ENCODE results near the gene MGAT4C. TPM values are rescaled to one million over a fixed set of nuclear protein-coding genes. Genes with fewer than 3 reads are reported as not detected.

The MGAT4C gene
- total and polyA plus RNA-seq, 2 of the 8 experiments (the other 6 are each of a cell fraction or from before 2014, with no cell fraction given), result 1.6 to 2.5 TPM

DNA sequence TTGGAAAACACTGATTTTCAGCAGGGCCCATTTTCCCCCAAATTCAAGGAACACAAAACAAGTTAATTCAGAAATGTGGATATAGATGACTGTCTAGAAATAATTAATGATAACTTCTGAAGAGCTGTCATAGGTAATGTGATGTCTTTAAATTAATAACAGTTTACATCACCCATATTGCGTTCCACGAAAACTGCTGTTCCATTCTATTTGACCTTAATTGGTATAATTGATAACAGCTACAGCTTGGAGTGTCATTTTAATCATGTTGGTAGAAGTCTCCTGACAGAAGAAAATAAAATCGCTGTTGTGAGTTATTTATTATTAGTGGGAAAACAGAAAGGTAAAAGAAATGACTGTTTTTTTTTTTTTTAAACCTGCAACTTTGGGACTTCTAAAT, 36.3 kb upstream of the MGAT4C start:
- Histone ChIP-seq H3K23ac (ENCODE audit: insufficient read length) (no peak overlapping the region), H3K23me2 (ENCODE audit: low read depth, low read length) (no peaks in the 10 kb centered on the region), H4K5ac (ENCODE audit: insufficient read length, low read depth, low read length) (no peak overlapping the region), H2BK120ac (replicated peaks; ENCODE audit: low read depth, low read length) (no peak overlapping the region), H2BK5ac (ENCODE audit: low read depth, low read length) (no peak overlapping the region), H3K18ac (ENCODE audit: extremely low read depth, low read length) (no peak overlapping the region), H4K8ac (ENCODE audit: extremely low read depth, insufficient read depth, low read length) (no peak overlapping the region), H3K56ac (replicated peaks; ENCODE audit: insufficient read length, low read depth, low read length) (no peak overlapping the region), H3K9me3 (ENCODE audit: insufficient read depth in 2 of 2, low read depth in 1 of 2, low read length in 1 of 2) (peaks cover 0 to 8% of the 10 kb centered on the region in 2 experiments; a peak in 1 of 4 replicates), H2BK12ac (ENCODE audit: low read depth, low read length) (no peak overlapping the region), H3K79me1 (ENCODE audit: low read depth, low read length) (no peaks in the 10 kb centered on the region), H3K14ac (ENCODE audit: insufficient read length) (no peak overlapping the region), H3K4ac (replicated peaks; ENCODE audit: insufficient read length, low read depth, low read length) (no peak overlapping the region), H3K4me1 (replicated peaks in 1 of 4; ENCODE audit: control insufficient read depth in 3 of 4, insufficient read depth in 4 of 4, low read length in 3 of 4) (no peaks in the 10 kb centered on the region), H3K4me3 (ENCODE audit: extremely low read depth in 1 of 4, insufficient read depth in 2 of 4, low read depth in 3 of 4, low read length in 4 of 4) (no peak overlapping the region), H4K20me1 (replicated peaks in 1 of 2; ENCODE audit: control insufficient read depth in 1 of 2, insufficient read depth in 2 of 2, low read length in 2 of 2) (no peaks in the 10 kb centered on the region), H2AK5ac (ENCODE audit: low read depth, low read length) (no peak overlapping the region), H3K27ac (ENCODE audit: low read depth, low read length) (no peak overlapping the region), H2BK20ac (ENCODE audit: low read length) (no peak overlapping the region), H3K36me3 (ENCODE audit: control insufficient read depth in 2 of 4, insufficient read depth in 4 of 4, low read length in 3 of 4) (no peaks in the 10 kb centered on the region), H3K27me3 (replicated peaks in 1 of 4; ENCODE audit: control insufficient read depth in 3 of 4, extremely low read depth in 1 of 4, insufficient read depth in 3 of 4, low read length in 3 of 4) (no peaks in the 10 kb centered on the region), H3K9ac (replicated peaks in 1 of 4; ENCODE audit: extremely low read depth in 1 of 4, low read depth in 3 of 4, low read length in 3 of 4) (no peak overlapping the region), H2BK15ac (ENCODE audit: low read length) (no peak overlapping the region), H3K79me2 (ENCODE audit: control insufficient read depth in 1 of 2, insufficient read depth in 2 of 2, low read length in 2 of 2) (no peaks in the 10 kb centered on the region), H2AFZ (ENCODE audit: low read length) (no peak overlapping the region), H4K91ac (replicated peaks; ENCODE audit: insufficient read length, low read length) (no peak overlapping the region), H3K4me2 (ENCODE audit: insufficient read depth in 1 of 2, low read depth in 2 of 2, low read length in 2 of 2) (no peak overlapping the region)
- WGBS, 2 experiments (ENCODE audit: extremely low coverage in 1 of 2, insufficient coverage in 1 of 2, insufficient read length in 1 of 2, insufficient replicate concordance in 2 of 2, low coverage in 1 of 2, low lambda C conversion rate in 2 of 2, missing lambda C conversion rate in 1 of 2), result 58% methylated on average over 3 of the region's 3 CpGs; no CpG with 5 or more reads in 1 of the 2 experiments
- ChIA-PET CTCF (ENCODE audit: partially characterized antibody) (interaction anchor here (0.5 to 1.5 kb wide), 3 partner anchors 9 to 17 kb away, joined by 3 to 4 read pairs (median 3); no protein-coding TSS in a partner anchor), POLR2A (ENCODE audit: partially characterized antibody) (no interaction called here)
- FAIRE-seq (no peak), DNase-seq (ENCODE audit: low read depth in 1 of 2, low spot score in 2 of 2) (no peak)
- TF ChIP-seq TEAD4 (IDR thresholded peaks at IDR 0.05; ENCODE audit: low read depth, low read length) (no peak), TBP (IDR thresholded peaks at IDR 0.05; ENCODE audit: low read depth, low read length) (no peak), BRCA1 (IDR thresholded peaks at IDR 0.05; ENCODE audit: low read depth, low read length) (no peak), KDM4A (IDR thresholded peaks at IDR 0.05; ENCODE audit: low read depth, low read length, severe bottlenecking) (no peak), EZH2 (IDR thresholded peaks at IDR 0.05; ENCODE audit: low read depth, low read length, severe bottlenecking) (no peak), SAP30 (IDR thresholded peaks at IDR 0.05; ENCODE audit: insufficient read depth, insufficient replicate concordance, low read length) (no peak), USF2 (IDR thresholded peaks at IDR 0.05; ENCODE audit: low read length) (no peak), EGR1 (IDR thresholded peaks at IDR 0.05; ENCODE audit: borderline replicate concordance, low read depth, low read length) (no peak)
- TF ChIP-seq, protein P1, sequence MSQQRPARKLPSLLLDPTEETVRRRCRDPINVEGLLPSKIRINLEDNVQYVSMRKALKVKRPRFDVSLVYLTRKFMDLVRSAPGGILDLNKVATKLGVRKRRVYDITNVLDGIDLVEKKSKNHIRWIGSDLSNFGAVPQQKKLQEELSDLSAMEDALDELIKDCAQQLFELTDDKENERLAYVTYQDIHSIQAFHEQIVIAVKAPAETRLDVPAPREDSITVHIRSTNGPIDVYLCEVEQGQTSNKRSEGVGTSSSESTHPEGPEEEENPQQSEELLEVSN (IDR thresholded peaks at IDR 0.05), result no peak

All from H1 (cell line).